GM18526 (cell line): Measurements from ENCODE around the gene PPFIA2.

Experiments used
- POLR2A ChIP-seq: IDR thresholded peaks from 3 replicates; pipeline ENCODE4 v1.6.1; 2011; ENCODE audit not compliant: insufficient read length; ENCODE audit errors: extremely low read depth

The PPFIA2 gene

DNA sequence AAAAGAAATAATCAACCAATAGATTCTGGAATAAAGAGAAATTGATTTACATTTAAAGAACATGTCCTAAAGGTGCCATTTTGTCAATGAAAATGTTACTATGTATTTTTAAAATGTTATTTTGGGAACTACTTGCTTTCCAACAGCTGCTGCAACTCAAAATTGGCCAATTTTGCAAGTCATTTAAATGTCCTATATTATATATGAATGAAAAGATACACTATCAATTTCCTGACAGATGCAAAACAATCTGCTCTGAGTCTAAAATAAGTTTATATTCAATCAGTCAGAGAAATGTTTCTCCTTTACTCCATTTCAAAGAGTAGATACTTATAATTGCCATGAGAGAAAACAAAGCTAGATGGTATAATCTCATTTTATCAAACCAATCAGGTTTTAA lies 434.1 kb downstream of the PPFIA2 start:
- TF ChIP-seq POLR2A, result no peak

DNA sequence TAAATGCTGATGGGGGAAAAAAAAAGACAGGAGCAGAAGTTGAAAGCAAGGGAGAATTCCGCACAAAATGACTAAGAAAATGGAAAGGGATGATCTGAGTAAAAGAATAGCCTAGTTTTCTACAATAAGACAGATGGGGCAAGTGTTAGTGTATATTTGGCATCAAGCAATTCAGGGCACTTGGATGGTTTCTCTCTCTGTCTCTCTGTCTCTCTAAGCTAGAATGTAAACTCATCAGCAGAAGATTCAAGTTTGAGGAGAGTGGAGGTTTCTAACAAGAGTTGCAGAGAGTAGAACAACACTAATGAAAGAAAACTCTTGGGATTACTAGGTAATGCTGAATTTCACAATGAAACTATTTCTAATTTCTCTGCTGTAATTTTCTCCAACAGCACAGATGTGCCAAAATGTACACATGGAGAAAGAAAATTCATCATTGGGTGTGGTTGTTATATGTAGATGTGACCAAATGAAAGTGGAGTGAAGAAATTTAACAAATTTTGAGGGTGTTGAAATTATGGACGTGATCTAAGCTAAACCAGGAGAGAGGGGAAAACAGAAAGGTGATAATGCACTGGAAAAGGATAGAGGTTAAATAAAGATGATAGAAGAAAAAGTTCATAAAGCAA lies 444.1 kb downstream of the PPFIA2 start:
- no peak for TF ChIP-seq POLR2A

DNA sequence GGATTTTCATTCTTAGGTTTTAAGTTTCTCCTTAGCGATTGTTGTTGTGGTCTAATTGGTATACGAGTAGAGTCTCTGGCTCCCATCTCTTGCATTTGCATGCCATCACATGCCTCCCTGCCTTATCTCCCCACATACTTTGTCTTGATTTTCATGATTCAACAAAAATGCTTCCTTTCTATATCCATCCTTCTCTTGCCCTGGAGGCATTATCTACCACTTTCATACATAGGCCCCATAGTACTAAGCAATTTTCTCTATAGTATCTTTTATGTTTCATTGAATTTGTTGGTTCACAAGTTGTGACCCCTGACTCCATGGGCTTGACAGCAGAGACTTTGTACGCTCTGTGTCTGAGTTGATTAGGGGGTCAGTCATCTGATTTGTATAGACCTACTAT lies 455.2 kb downstream of the PPFIA2 start:
- no peak for TF ChIP-seq POLR2A

DNA sequence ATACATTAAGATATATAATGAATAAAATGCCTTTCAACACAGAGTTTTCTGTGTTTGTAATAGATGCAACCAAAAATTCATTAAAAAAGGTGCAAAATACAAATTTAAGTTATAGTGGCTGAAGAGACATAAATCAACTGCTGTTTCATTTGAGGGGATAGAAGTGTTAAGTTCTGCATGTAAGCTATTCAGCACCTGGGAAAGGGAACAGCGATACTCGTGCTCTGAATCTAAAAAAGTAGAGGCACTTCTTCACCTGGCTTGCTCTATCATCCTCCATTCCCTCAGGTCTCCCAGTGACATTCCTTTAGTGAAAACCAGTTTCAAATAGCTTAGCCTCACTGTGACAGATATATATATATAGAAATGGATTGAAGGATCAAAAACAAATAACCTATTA lies 458.7 kb downstream of the PPFIA2 start:
- no peak for TF ChIP-seq POLR2A

DNA sequence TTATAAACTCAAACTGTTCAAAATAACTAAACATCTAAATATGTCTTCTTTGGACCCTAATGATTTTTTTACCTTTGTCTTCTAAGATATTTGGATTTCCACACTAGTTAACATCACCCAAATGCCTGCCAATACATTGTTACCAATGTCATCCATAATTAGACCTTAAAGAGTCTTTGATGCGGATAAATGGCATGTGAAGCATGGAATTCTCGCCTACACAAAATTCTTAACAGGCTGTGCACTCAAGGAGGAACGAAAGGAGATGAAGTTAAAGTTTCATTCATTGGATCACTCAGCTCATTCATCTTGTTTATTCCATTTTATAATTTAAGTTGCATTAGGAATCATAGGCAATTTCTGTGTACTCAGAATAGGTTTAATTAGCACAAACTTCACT lies 461.5 kb downstream of the PPFIA2 start:
- no peak for TF ChIP-seq POLR2A

DNA sequence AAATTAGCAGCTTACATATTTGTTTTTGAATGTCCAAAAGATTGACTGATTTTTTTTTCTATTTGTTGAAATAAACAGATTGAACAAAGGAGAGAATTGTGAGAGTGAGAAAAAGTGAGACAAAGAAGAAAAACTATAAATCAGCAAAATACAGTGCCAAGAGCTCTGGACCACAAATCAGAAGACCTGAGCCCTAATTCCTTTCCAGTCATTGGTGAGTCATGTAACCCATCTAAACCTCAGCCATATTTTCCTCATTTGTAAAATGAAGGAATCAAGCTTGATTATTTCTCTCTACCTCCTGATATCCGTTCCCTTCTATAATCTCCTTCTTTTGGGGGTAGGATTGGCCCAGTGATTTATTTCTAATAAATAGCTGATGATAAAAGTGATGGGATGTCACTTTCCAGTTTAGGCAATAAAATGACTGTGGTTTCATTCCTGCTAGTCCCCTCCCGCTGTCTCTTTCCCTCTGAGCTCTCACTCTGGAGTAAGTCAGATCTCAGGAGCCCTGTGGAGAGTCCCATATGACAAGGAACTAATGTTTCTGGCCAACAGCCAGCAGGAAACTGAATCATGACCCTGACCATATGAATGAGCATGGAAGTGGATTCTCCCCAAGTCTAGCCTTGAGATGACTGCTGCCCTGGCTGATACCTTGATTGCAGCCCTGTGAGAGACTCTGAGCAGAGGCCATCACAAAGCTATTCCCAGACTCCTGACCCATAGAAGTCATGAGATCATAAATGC lies 462.4 kb downstream of the PPFIA2 start:
- no peak for TF ChIP-seq POLR2A

DNA sequence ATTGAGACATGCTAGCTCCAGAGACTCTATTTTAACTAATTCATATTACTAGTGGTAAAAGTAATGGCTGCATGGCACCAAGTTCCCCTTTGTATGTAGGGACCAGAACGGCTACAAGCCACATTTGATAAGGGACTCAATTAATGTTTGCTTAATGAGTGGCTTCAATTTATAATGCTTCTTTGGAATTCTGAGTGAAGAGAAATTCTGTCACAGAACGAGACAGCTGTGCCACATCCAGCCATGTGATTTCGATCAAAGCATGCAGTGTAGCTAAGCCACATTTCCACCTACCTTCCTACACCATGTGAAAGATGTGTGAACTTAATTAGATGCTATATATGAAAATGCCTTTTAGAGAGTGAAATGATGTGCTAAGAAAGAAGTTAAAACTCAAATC lies 463.9 kb downstream of the PPFIA2 start:
- TF ChIP-seq POLR2A, result no peak

DNA sequence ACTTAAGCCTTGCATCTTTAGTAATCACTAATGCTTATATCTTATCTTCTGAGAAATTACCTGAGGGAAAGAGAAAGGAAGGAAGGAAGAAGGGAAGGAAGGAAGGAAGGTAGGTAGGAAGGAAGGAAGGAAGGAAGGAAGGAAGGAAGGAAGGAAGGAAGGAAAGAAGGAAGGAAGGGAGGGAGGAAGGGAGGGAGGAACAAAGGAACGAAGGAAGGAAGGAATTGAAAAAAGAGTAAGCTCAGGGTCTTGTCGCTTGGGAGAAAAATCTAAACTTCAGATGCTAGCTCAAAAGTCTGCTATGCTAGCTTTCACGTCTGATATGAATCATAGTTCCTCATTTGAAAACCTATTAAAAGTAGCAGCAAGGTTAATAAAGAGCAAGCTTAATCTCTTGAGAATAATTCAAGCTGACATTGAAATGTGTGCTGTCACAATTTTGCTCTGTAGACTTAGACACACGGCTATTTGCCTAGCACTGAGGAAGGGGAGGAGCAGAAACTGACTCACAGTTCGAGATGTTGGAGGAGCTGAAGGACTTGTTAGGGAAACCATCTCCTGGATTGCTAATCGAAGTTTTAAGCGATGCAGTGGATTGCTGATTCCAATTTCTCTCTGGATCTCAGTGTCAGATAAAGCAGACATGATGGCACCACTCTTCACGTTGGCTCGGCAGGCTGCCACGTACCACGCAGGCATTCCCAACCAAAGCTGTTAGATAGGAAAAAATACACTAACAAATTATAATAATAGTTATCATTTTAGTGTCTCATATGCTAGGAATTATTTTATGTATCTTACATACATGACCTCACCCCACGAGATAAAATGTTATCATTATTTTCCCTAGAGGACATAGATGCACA lies 464.6 kb downstream of the PPFIA2 start:
- no peak for TF ChIP-seq POLR2A

DNA sequence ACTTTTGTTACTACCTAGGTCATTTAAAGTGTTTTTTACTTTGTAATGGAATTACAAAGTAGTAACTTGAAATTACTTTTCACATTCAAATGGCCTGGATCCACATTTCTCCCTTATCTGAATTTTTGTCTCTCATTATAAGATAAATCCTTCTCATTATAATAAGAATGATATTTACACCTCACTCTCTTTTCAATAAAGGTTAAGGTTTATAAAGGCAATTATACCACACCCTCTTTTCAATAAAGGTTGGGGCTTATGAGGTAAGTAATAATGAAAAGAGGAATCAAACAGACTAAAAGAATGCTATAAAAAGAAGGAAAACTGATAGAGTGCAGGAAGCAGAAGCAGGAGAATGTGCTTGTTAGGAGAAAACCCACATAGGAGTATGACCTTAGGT lies 470.5 kb downstream of the PPFIA2 start:
- TF ChIP-seq POLR2A, result no peak

DNA sequence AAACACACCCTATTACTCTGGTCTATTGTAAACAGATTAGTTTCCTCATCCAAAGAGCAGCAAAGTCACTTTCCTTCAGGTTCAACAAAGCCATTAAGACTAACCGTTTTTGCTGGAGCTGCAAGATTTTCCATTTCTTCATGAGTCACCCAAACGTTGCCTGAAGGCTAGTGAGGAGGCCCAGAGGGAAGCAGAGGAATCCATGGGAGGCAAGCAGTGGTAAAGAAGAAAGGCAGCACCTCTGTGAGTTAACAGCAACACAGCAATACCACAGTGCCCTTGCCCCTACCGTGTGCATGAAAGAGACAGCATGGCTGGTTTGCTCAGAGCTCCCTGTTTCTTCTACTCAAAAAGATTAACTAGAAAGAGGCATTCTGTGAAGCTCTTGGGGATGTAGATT lies 475.0 kb downstream of the PPFIA2 start:
- no peak for TF ChIP-seq POLR2A

DNA sequence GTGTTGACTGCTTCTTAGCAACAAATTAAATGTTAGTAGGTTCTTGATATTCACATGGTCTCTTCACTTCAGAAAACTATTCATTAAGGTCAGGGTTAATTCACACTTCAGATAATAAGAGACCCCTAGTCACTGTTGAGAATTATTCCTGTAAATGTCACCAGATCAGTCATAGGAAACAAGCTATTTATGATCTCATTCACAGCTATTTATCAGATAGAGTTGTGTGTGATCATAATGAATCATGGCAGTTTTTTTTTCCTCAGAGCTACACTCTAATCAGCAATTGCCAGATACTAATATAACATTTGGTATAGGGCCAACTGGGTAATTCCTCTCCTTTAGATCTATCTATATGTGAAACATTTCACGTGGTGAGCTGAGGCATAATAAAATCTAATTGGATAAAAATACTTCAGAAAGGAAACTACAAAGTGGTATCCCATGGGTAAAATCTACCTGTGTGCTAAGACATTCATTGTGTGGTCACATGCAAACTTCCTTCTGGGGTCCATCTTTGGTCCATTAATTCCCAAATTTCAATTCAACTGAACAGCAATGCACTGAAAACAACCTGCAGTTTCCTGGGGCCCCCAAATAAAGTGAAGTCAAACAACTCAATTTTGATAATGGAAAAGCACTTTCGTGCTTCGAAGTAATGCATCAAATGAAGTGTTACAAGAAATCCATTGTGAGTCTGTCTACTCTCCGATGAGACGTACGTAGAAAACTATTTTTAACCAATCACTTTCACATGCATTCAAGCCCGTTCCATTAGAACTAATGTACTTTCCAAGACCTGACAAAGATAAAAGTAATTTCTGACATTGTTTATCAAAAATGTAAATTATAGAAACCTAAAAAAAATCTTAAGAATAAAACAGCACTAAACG lies 484.3 kb downstream of the PPFIA2 start:
- TF ChIP-seq POLR2A, result no peak

DNA sequence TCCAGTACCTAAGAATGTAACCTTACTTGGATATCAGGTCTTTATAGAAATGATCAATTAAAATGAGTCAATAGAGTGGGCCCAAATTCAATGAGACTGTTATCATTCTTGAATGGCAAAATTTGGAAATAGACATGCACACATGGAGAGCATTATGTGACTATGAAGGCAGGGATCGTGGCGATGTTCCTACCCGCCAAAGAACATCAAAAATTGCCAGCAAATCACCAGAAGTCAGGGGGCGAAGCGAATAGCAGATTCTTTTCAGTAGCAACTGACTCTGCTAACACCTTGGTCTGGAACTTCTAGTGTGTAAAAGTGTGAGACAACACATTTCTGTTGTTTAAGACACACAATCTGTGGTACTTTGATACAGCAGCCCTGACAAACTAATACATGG lies 488.8 kb downstream of the PPFIA2 start:
- TF ChIP-seq POLR2A, result no peak

DNA sequence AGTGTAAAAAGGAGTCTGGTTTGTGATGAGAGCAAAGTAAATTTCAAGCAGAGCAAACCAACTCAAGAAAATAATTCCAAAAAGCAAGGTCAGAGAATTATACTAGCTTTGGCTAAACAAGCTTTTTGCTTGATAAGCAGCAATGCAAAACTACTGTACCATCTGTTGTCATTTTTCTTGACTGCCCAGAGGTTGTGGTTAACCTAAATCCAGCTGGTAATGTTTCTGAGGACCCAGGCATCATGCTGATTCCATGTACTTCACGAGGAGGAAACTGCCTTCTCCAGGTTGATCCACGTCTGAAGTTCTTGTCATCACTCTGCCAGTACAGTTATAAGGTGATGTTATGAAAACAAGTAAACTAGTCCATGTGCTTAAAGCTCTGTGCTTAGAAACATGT lies 496.1 kb downstream of the PPFIA2 start:
- TF ChIP-seq POLR2A, result no peak

DNA sequence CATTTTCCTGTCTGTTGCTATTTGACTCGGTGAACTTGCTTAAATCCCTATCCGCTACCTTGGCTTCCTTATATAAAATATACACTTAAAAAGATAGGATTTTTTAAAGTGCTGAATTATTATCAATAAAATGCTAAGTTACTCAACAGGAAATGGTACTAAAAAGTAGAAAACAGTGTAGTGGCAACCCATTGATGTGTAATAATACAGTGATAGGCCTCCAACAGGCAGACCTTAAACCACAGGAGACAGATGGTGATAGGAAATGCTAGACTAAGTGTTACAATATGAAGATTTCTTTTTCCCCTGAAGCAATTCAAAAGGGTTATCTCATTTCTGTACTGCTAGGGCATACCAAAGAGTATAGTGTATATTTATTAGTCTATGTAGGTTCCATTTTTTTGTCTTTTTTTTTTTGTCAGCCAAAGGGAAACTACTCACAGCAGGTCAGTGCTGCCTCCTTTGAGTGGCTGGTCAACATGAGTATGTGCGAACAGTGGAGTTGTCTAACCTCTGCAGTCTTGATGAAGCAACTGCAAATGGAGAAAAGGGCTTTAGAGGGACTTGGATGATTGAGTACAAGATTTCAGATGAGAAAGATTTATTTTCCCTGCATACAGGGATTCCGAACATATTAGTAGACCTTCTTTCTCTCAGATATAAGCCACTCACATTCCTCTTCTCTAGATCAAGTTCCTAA lies 497.5 kb downstream of the PPFIA2 start:
- no peak for TF ChIP-seq POLR2A

DNA sequence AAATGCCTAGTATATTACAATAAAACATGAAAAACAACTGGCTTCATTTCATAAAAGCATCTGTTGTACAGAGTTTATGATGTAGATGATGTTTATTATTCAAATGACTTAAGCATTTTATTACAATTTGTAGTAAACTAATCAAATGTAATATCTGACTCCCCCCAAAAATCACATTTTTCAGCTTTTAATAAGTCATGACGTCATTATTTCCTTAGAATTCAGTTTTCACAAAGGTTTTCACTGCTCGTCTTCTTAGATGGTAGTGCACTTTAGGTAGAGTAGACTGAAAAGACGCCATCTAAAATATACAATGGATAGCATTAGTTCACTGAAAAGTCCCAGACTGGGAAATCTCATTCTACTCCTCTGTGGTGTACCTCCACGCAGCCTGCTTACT lies 499.8 kb downstream of the PPFIA2 start:
- TF ChIP-seq POLR2A, result no peak

DNA sequence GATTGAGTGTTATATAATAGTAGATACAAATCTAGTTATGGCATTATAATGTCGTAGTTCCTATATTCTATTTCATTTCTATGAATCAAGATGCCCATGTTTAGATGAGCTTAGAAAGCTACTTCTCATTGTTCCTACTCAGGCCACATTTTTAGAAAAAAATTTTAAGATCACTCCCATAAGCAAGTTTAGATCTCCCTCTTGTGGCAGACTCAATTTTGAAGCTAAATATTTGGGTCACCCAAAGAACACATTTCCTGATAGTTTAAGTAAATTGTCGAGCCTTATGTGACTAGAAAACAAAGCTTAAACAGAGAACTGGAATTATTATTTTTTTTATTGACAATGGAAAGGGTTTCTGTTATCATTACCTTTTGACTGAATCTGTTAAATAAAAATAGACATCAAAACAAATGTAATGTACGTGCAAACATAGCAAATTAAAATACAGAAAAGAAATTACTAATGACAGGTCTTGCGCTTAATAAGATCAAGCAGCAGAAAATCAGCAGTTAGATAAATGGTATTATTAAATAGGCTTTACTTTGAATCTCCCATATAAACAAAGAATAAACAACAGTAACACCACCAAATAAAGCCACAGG lies 501.1 kb downstream of the PPFIA2 start:
- no peak for TF ChIP-seq POLR2A
